HUES48 (cell line): ENCODE data around the gene NDUFA8.

Source experiments
- H3K27ac ChIP-seq: one replicate; pipeline ENCODE4 v1.7.0; 2013; ENCODE audit warnings: low read depth, low read length, inconsistent platforms
- H3K27me3 ChIP-seq: 2 replicates; pipeline ENCODE4 v1.6.1; 2013; ENCODE audit warnings: mild to moderate bottlenecking, low read length; ENCODE audit not compliant: control insufficient read depth, insufficient read depth
- H3K36me3 ChIP-seq: 2 replicates; pipeline ENCODE4 v1.6.1; 2013; ENCODE audit warnings: low read length; ENCODE audit not compliant: control insufficient read depth, insufficient read depth
- H3K4me1 ChIP-seq: 2 replicates; pipeline ENCODE4 v1.6.1; 2013; ENCODE audit warnings: mild to moderate bottlenecking, low read length; ENCODE audit not compliant: control insufficient read depth, insufficient read depth
- H3K4me3 ChIP-seq: 2 replicates; pipeline ENCODE4 v1.5.1; 2013; ENCODE audit warnings: mild to moderate bottlenecking, low read depth, low read length
- H3K9ac ChIP-seq: 2 replicates; pipeline ENCODE4 v1.6.1; 2013; ENCODE audit warnings: mild to moderate bottlenecking, low read depth, low read length, moderate library complexity
- H3K9me3 ChIP-seq: 2 replicates; pipeline ENCODE4 v1.6.1; 2013; ENCODE audit warnings: low read length; ENCODE audit not compliant: control insufficient read depth, insufficient read depth

The NDUFA8 gene

DNA sequence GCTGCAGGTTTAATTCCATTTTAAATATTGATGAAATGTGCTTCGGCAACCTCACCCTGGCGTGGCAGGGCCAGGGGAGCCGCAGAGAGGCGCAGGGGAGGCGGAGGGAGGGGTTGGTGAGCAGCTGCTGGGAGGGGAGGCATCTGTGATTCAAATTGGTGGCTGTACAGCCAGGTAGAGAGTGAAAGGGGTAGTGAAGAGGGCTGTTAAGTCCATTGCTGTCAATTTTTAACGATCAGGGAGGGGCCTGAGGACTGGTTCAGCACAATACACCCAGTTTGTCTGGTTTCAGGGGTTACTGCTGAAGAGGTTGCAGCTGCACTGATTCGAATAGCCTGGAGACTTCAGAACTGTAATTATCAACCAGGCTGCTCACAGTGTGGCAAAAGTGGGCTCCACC is 37.8 kb upstream of the NDUFA8 start:
- Histone ChIP-seq H3K36me3 (no peaks in the 10 kb centered on the region), H3K4me1 (peaks cover 6% of the 10 kb centered on the region), H3K9ac (no peak overlapping the region), H3K4me3 (no peak overlapping the region), H3K9me3 (no peaks in the 10 kb centered on the region), H3K27ac (no peak overlapping the region), H3K27me3 (no peaks in the 10 kb centered on the region)

DNA sequence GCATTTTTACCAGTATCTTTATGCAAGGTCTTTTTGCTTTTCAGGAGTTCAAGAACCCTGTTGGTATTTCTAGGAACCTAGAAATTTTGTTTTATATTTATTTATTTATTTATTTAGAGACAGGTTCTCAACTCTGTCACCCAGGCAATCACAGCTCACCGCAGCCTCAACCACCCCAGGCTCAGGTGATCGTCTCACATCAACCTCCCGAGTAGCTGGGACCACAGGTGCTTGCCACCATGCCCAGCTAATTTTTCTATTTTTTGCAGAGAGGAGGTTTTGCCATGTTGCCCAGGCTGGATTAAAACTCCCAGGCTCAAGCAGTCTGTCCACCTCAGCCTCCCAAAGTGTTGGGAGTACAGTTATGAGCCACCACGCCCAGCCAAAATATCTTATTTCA is 36.3 kb upstream of the NDUFA8 start:
- Histone ChIP-seq H3K4me3 (no peak overlapping the region), H3K4me1 (peaks cover 13% of the 10 kb centered on the region), H3K27ac (no peak overlapping the region), H3K9me3 (no peaks in the 10 kb centered on the region), H3K36me3 (no peaks in the 10 kb centered on the region), H3K27me3 (no peaks in the 10 kb centered on the region), H3K9ac (no peak overlapping the region)

DNA sequence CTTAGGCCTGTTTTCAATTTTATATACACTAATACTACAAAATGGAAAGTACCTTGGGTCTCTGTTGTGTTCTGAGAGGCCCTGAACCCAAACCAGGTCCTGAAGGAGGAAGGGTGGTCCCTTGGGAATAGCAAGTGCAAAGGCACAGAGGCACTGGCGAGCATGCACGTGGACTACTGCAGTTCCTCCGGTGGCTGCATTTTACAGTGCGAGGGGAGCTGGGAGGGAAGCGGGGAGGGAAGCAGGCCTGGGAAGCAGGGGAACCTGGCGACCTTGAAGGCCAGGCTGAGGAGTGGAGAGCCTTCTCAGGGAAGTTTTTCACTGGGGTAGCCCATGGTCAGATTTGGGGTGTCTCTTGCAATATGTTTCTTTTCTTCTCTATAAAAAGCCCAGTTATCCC is 34.1 kb upstream of the NDUFA8 start:
- Histone ChIP-seq H3K9me3 (no peaks in the 10 kb centered on the region), H3K4me3 (no peak overlapping the region), H3K9ac (no peak overlapping the region), H3K27ac (no peak overlapping the region), H3K4me1 (peaks cover 13% of the 10 kb centered on the region), H3K36me3 (no peaks in the 10 kb centered on the region), H3K27me3 (no peaks in the 10 kb centered on the region)

- Histone ChIP-seq H3K27me3 (no peaks in the 10 kb centered on the region), H3K9me3 (no peaks in the 10 kb centered on the region), H3K4me3 (no peak overlapping the region), H3K9ac (no peak overlapping the region), H3K27ac (no peak overlapping the region), H3K36me3 (no peaks in the 10 kb centered on the region), H3K4me1 (peaks cover 13% of the 10 kb centered on the region)
These were observed 33.4 kb upstream of the NDUFA8 start for GRCh38 chr9:122192914-122193525.

- no peak overlapping the region for H3K27ac ChIP-seq
- no peaks in the 10 kb centered on the region for H3K9me3 ChIP-seq
- H3K9ac ChIP-seq, result no peak overlapping the region
- no peak overlapping the region for H3K4me3 ChIP-seq
- H3K27me3 ChIP-seq, result no peaks in the 10 kb centered on the region
- no peaks in the 10 kb centered on the region for H3K36me3 ChIP-seq
- H3K4me1 ChIP-seq, result peaks cover 13% of the 10 kb centered on the region
These were observed 32.8 kb upstream of the NDUFA8 start for GRCh38 chr9:122192261-122192875.

DNA sequence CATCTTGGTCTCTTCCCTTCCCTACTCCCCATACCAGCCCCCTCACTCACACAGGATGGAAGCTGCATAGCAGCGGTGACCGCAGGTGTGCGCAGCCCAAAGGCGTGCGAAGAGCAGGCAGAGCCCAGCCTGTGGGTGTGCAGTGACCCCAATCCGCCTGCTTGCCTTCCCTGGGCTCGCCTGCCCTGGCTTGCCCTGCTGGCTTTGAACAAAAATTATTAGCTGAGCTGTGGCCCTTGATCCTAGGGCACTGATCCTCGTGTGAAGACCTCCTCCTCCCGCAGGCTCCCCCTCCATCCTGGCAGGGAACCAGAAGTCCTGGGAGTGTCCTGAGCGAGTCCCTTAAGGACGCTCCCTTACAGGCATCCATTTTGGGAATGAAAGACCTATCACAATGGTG is 32.0 kb upstream of the NDUFA8 start:
- no peaks in the 10 kb centered on the region for H3K27me3 ChIP-seq
- no peak overlapping the region for H3K4me3 ChIP-seq
- H3K36me3 ChIP-seq, result no peaks in the 10 kb centered on the region
- no peak overlapping the region for H3K9ac ChIP-seq
- H3K27ac ChIP-seq, result no peak overlapping the region
- no peaks in the 10 kb centered on the region for H3K9me3 ChIP-seq
- H3K4me1 ChIP-seq, result peaks cover 13% of the 10 kb centered on the region

GRCh38 chr9:122190597-122191381 is 31.2 kb upstream of the NDUFA8 start:
- H3K4me3 ChIP-seq, result no peak overlapping the region
- no peaks in the 10 kb centered on the region for H3K36me3 ChIP-seq
- H3K9ac ChIP-seq, result no peak overlapping the region
- H3K27me3 ChIP-seq, result no peaks in the 10 kb centered on the region
- no peak overlapping the region for H3K27ac ChIP-seq
- H3K4me1 ChIP-seq, result peaks cover 13% of the 10 kb centered on the region
- H3K9me3 ChIP-seq, result no peaks in the 10 kb centered on the region

DNA sequence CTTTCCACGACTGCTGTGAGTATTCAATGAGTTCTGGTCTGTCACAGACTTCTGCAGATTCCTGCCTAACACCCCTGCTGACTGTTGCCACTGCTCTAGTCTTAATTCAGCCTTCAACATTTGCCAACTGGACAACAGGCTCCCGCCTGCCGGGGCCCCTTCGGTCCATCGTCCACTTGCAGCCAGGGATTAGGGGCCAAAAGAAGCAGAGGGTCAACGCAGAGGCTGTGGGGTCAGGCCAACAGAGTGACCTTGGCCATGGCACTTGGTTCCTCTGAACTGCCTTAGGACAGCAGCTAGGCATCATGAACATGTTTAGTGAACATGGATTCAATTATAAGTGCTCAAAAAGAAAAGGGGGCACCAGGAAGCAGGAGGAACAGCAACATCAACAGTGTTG is 28.8 kb upstream of the NDUFA8 start:
- no peak overlapping the region for H3K4me3 ChIP-seq
- H3K36me3 ChIP-seq, result no peaks in the 10 kb centered on the region
- no peaks in the 10 kb centered on the region for H3K9me3 ChIP-seq
- H3K4me1 ChIP-seq, result peaks cover 13% of the 10 kb centered on the region
- no peak overlapping the region for H3K27ac ChIP-seq
- H3K9ac ChIP-seq, result no peak overlapping the region
- no peaks in the 10 kb centered on the region for H3K27me3 ChIP-seq

GRCh38 chr9:122186777-122187470 is 27.3 kb upstream of the NDUFA8 start:
- no peak overlapping the region for H3K9ac ChIP-seq
- H3K36me3 ChIP-seq, result no peaks in the 10 kb centered on the region
- H3K4me3 ChIP-seq, result no peak overlapping the region
- H3K27me3 ChIP-seq, result no peaks in the 10 kb centered on the region
- peaks cover 6% of the 10 kb centered on the region; the same call in 1 of the 2 replicates for H3K4me1 ChIP-seq
- no peak overlapping the region for H3K27ac ChIP-seq
- H3K9me3 ChIP-seq, result no peaks in the 10 kb centered on the region

- H3K4me3 ChIP-seq, result no peak overlapping the region
- no peak overlapping the region for H3K27ac ChIP-seq
- H3K27me3 ChIP-seq, result no peaks in the 10 kb centered on the region
- no peaks in the 10 kb centered on the region for H3K36me3 ChIP-seq
- no peaks in the 10 kb centered on the region for H3K4me1 ChIP-seq
- H3K9me3 ChIP-seq, result no peaks in the 10 kb centered on the region
- H3K9ac ChIP-seq, result no peak overlapping the region
These were observed 26.7 kb upstream of the NDUFA8 start for GRCh38 chr9:122186301-122186700.

DNA sequence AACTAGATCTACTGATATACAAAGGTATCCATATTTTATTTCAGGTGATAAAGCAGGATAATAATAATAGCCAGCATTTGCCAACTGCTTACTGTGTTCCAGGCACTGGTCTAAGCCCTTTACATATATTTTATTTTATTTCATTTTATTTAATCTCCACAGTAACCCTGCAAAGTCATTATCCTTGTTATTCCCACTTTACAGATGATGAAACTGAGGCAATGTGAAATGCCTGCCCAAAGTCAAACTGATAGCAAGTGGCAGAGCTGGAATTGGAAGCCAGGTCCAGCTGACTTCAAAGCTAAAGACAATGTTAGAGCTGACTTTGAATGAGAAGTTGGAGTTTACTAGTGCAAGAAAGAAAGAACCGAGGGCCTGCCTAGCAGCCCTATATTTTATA is 25.0 kb upstream of the NDUFA8 start:
- Histone ChIP-seq H3K4me1 (no peaks in the 10 kb centered on the region), H3K36me3 (no peaks in the 10 kb centered on the region), H3K9ac (no peak overlapping the region), H3K27me3 (no peaks in the 10 kb centered on the region), H3K9me3 (no peaks in the 10 kb centered on the region), H3K4me3 (no peak overlapping the region), H3K27ac (no peak overlapping the region)
